Stimulated activated CD8-positive, alpha-beta memory T cell treated with anti-CD3 and anti-CD28 coated beads, Interleukin-4, amount 100 ng/mL, for 1 hour (primary cell): ENCODE measurements around the gene CBX5.
"Not testable (repeated sequence)": the region's sequence is repeated elsewhere in the genome, so short reads cannot be mapped to it uniquely, and the experiment has no call there.

Experiments
- DNase-seq, 2 donors: peaks; one replicate each; pipeline ENCODE4 v3.0.0-alpha.2; 2020; ENCODE audit warnings: low read depth in 2 of 2, low spot score in 1 of 2

The CBX5 gene

DNA sequence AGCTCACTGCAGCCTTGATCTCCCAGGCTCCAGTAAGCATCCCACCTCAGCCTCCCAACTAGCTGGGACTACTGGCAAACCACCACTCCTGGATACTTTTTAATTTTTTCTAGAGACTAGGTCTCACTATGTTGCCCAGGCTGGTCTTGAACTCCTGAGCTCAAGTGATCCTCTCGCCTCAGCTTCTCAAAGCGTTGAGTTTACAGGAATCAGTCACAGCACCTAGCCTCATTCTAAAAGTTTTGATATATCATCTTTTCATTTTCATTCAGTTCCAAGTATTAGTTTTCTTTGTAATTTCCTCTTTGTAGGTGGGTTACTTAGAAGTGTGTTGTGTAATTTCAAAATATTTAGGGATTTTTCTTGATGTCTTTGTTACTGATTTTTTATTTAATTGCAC, 9.6 kb downstream of the CBX5 start:
- DNase-seq: no peak

DNA sequence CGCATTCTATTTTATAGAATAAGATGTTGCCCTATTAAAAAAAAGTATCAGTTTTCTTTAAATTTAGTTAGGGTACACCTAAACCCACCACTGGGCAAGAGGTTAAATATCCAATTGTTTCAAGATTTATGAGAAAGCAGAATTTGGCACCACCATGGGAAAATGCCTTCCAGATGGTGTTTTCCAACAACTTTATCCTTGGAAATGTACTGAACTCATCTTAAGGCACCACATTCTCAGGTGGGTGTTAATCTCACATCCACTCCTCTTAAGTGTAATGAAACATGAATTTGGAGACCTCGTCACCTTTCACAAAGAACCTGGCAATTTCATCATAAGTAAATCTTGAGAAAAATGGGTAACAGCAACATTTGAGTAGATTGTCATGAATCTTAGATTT, 13.1 kb downstream of the CBX5 start:
- no peak for DNase-seq

DNA sequence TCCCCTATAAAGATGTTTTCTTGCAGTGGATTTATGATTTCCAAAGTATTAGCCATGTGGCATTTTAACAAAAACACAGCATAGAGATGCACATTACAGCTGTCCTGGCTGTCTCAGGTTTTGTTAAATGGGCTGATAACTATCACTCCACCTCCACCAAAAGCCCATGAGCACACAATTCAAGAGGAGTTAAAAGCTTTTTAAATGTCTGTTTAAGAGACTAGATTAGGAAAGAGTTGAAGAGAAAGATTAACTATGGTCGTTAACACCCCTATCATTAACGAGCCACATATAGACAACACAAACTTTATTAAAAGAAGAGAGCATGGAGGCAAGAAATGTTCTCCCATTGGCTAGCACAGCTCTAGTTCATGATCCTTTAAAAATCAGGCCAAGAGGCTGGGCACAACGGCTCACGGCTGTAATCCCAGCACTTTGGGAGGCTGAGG, 14.5 kb downstream of the CBX5 start:
- DNase-seq: no peak

- no peak for DNase-seq
These were observed 17.5 kb downstream of the CBX5 start for GRCh38 chr12:54262403-54262925.

GRCh38 chr12:54261815-54262402, 18.0 kb downstream of the CBX5 start:
- no peak for DNase-seq

DNA sequence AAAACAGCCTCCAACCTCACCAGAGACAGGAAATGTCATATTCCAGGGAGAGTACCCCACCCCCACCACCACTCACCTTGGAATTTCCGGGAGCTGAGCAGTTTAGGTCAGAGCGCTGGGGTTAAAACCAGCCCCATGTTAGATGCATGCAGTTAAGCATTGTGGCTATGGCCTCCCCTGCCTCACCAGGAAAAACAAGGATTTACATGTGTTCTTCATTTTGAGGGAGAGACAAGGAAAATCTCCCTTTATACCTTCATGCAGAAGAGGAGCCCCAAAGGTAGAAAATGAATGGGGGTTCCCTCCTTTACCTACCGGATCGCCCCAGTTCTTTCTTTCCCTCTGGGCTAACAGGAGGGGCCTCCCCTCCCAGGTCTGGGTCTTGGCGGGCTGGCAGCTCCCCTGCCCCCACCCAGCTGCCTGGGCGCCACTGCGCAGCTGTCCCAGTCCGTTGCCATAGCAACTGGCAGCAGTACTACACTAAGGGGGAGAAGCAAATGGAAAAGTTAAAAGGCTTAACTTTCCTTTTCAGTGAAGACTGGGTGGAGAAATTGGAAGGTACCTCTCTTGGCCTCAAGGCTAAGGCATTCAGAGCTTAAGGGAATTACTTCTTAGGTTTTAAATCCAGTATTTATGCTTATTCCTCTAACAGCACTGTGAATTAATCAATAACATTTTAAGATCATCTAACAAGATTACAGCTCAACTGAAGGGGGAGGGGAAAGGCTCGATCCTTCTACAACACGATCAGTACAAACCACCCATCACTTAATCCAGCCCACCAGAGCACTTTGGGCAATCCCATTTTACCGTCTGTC, 20.5 kb downstream of the CBX5 start:
- peak in 1 of 2 donors; percentile 26 for DNase-seq

- DNase-seq: no peak
These were observed 21.7 kb downstream of the CBX5 start for GRCh38 chr12:54258201-54258681.

GRCh38 chr12:54257332-54257731, 22.6 kb downstream of the CBX5 start:
- DNase-seq: no peak

DNA sequence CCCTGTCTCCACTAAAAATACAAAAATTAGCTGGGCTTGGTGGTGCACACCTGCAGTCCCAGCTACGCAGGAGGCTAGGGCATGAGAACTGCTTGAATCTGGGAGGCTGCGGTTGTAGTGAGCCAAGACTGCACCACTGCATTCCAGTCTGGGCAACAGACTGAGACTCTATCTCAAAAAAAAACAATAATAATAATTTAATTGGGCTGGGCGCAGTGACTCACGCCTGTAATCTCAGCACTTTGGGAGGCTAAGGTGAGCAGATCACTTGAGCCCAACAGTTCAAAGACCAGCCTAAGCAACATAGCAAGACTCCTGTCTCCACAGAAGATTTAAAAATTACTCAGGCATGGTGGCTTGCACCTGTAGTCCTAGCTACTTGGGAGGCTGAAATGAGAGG, 26.7 kb downstream of the CBX5 start:
- DNase-seq: no peak

GRCh38 chr12:54251667-54252284, 28.1 kb downstream of the CBX5 start:
- DNase-seq: no peak

DNA sequence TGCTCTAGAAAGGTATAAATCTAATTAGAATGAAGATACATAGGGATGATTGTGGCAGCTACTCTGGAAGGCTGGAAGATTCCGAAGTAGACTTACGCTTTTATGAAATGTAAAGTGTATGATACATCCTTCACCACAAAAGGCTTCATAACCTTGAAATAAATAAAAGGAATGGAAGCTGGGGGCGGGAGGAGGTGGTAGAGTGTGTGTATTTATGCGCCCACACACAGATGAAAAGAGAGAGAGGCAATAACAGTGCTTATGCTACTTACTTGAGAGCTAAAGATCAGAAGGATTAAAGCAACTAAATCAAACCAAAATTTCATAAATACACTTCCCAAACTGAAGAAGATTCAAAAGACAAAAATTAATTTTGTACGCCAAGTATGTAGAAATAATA, 30.4 kb downstream of the CBX5 start:
- no peak for DNase-seq

- DNase-seq: no peak
These were observed 33.8 kb downstream of the CBX5 start for GRCh38 chr12:54246011-54246641.

GRCh38 chr12:54240971-54241588, 38.8 kb downstream of the CBX5 start:
- no peak for DNase-seq

DNA sequence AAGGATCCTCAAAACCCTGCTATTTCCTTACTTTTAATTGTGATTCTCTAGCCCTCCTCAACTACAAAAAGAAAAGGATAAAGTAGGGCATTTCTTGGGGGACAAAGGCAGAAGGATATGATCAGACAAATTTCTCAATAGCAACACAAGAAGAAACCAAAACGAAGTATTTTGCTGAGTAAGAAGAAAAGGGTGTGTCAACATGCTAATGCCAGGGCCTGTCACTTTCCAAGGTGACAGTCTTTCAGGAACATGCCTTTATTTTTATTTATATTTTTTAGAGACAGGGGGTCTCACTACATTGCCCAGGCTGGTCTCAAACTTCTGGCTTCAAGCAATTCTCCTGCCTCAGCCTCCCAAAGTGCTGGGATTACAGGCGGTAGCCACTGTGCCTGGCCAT, 39.8 kb downstream of the CBX5 start:
- no peak for DNase-seq

GRCh38 chr12:54239620-54240019, 40.3 kb downstream of the CBX5 start:
- DNase-seq: no peak

DNA sequence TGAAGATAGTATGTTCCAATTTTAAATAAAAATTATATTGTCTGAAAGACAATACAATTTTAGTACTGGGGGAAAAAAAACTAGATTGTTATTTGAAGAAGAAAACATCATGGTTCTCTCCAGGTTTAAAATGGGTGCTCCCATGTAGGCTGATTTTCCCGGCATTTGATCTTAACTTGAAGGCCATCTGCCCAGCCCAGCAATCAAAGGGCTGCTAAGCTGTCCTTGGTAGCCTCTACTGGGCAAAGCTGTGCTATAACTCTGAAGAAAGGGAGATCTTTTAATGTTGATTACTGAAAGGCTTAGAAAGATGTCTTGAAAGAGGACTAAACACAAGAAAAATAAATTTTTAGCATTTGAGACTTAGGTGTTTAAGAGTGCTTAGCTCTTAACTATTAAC, 41.4 kb downstream of the CBX5 start:
- DNase-seq: no peak

GRCh38 chr12:54232790-54233189, 47.1 kb downstream of the CBX5 start:
- DNase-seq: no peak

- DNase-seq: not testable (repeated sequence)
These were observed 48.7 kb downstream of the CBX5 start for GRCh38 chr12:54231269-54231668.

- DNase-seq: no peak
These were observed 49.4 kb downstream of the CBX5 start for GRCh38 chr12:54230555-54230954.

GRCh38 chr12:54229624-54230212, 50.2 kb downstream of the CBX5 start:
- DNase-seq: no peak

- DNase-seq: no peak
These were observed 51.5 kb downstream of the CBX5 start for GRCh38 chr12:54228471-54228870.
